H1 (cell line): ENCODE data around the gene NOG. TPM values are rescaled to one million over a fixed set of nuclear protein-coding genes. Genes with fewer than 3 reads are reported as not detected.

ENCODE experiments used
- CTCF ChIA-PET: fragments of 300-600 bp; sonication (Branson Sonifier 250); formaldehyde crosslinking; loops from one replicate; lab custom pipeline; 2021; ENCODE audit not compliant: partially characterized antibody; lab: Charles Lee
- POLR2A ChIA-PET: fragments of 300-600 bp; sonication (Branson Sonifier 250); formaldehyde crosslinking; loops from one replicate; lab custom pipeline; 2021; ENCODE audit warnings: inconsistent platforms; ENCODE audit not compliant: partially characterized antibody; lab: Charles Lee
- DNase-seq, 2 experiments: peaks; one replicate each; pipeline versions ENCODE4 v3.0.0 to v3.0.0-alpha.2; 2010 to 2022; ENCODE audit warnings: low spot score in 2 of 2, low read depth in 1 of 2, mixed read lengths in 1 of 2
- FAIRE-seq: peaks from 2 replicates; lab custom pipeline; 2011; peaks lifted over from hg19 to GRCh38; lab: Jason Lieb, UNC
- H2AFZ ChIP-seq: 2 replicates; pipeline ENCODE4 v1.8.1; 2012; ENCODE audit warnings: low read length, inconsistent platforms
- H2AK5ac ChIP-seq: 2 replicates; pipeline ENCODE4 v1.6.1; 2013; ENCODE audit warnings: low read depth, low read length
- H2BK120ac ChIP-seq: replicated peaks from 2 replicates; pipeline ENCODE3; 2013; ENCODE audit warnings: low read depth, low read length, inconsistent platforms
- H2BK12ac ChIP-seq: 2 replicates; pipeline ENCODE4 v1.6.1; 2013; ENCODE audit warnings: low read depth, low read length
- H2BK15ac ChIP-seq: 2 replicates; pipeline ENCODE4 v1.6.1; 2013; ENCODE audit warnings: low read length
- H2BK20ac ChIP-seq: 2 replicates; pipeline ENCODE4 v1.6.1; 2013; ENCODE audit warnings: low read length
- H2BK5ac ChIP-seq: 2 replicates; pipeline ENCODE4 v1.6.1; 2013; ENCODE audit warnings: low read depth, low read length
- H3K14ac ChIP-seq: 2 replicates; pipeline ENCODE4 v1.6.1; 2013; ENCODE audit warnings: inconsistent platforms; ENCODE audit not compliant: insufficient read length
- H3K18ac ChIP-seq: 2 replicates; pipeline ENCODE4 v1.6.1; 2013; ENCODE audit warnings: low read length; ENCODE audit errors: extremely low read depth
- H3K23ac ChIP-seq: 2 replicates; pipeline ENCODE4 v1.6.1; 2013; ENCODE audit warnings: inconsistent platforms; ENCODE audit not compliant: insufficient read length
- H3K23me2 ChIP-seq: 2 replicates; pipeline ENCODE4 v1.6.1; 2013; ENCODE audit warnings: low read depth, low read length
- H3K27ac ChIP-seq: 2 replicates; pipeline ENCODE4 v1.6.1; 2011; ENCODE audit warnings: low read depth, low read length, inconsistent platforms
- H3K27me3 ChIP-seq, 4 experiments: replicated peaks in 1 of 4; 1 replicate in 1 of 4; 2 replicates in 3 of 4; pipeline versions ENCODE4 v1.6.1 to v1.8.1; 2011 to 2013; ENCODE audit warnings: low read length in 3 of 4, mild to moderate bottlenecking in 3 of 4, inconsistent platforms in 2 of 4, mixed read lengths in 2 of 4, moderate library complexity in 1 of 4; ENCODE audit not compliant: control insufficient read depth in 3 of 4, insufficient read depth in 3 of 4; ENCODE audit errors: extremely low read depth in 1 of 4
- H3K36me3 ChIP-seq, 4 experiments: 2 replicates each; pipeline versions ENCODE4 v1.6.1 to v1.8.1; 2011 to 2013; ENCODE audit warnings: mild to moderate bottlenecking in 4 of 4, low read length in 3 of 4, moderate library complexity in 2 of 4, control low read depth in 1 of 4, inconsistent platforms in 1 of 4; ENCODE audit not compliant: insufficient read depth in 4 of 4, control insufficient read depth in 2 of 4
- H3K4ac ChIP-seq: replicated peaks from 2 replicates; pipeline ENCODE3; 2013; ENCODE audit warnings: low read length, low read depth, mixed read lengths, inconsistent platforms; ENCODE audit not compliant: insufficient read length
- H3K4me1 ChIP-seq, 4 experiments: replicated peaks in 1 of 4; 1 replicate in 1 of 4; 2 replicates in 3 of 4; pipeline versions ENCODE4 v1.6.1 to v1.8.1; 2011 to 2013; ENCODE audit warnings: low read length in 3 of 4, inconsistent platforms in 2 of 4, mixed read lengths in 1 of 4; ENCODE audit not compliant: insufficient read depth in 4 of 4, control insufficient read depth in 3 of 4
- H3K4me2 ChIP-seq, 2 experiments: 2 replicates each; pipeline versions ENCODE4 v1.6.1 to v1.8.1; 2011 to 2013; ENCODE audit warnings: low read depth in 2 of 2, low read length in 2 of 2, control low read depth in 1 of 2, inconsistent platforms in 1 of 2, mild to moderate bottlenecking in 1 of 2; ENCODE audit not compliant: insufficient read depth in 1 of 2
- H3K4me3 ChIP-seq, 4 experiments: fragments of 200-600, 300-600 bp in 1 of 4; sonication (generic), shearing (Covaris generic), sonication (Bioruptor Twin) in 1 of 4; 2 replicates each; pipeline versions ENCODE4 v1.5.1 to v1.8.1; 2011 to 2016; ENCODE audit warnings: low read length in 4 of 4, low read depth in 3 of 4, control low read depth in 2 of 4, inconsistent platforms in 2 of 4, mild to moderate bottlenecking in 2 of 4, mixed read lengths in 1 of 4, moderate library complexity in 1 of 4; ENCODE audit not compliant: insufficient read depth in 2 of 4; ENCODE audit errors: extremely low read depth in 1 of 4
- H3K56ac ChIP-seq: replicated peaks from 2 replicates; pipeline ENCODE3; 2013; ENCODE audit warnings: low read depth, mild to moderate bottlenecking, mixed read lengths, low read length, inconsistent platforms; ENCODE audit not compliant: insufficient read length
- H3K79me1 ChIP-seq: 2 replicates; pipeline ENCODE4 v1.6.1; 2013; ENCODE audit warnings: low read depth, low read length, control low read depth
- H3K79me2 ChIP-seq, 2 experiments: 2 replicates each; pipeline versions ENCODE4 v1.6.1 to v1.8.1; 2012 to 2013; ENCODE audit warnings: low read length in 2 of 2, mild to moderate bottlenecking in 2 of 2, inconsistent platforms in 1 of 2; ENCODE audit not compliant: insufficient read depth in 2 of 2, control insufficient read depth in 1 of 2
- H3K9ac ChIP-seq, 4 experiments: replicated peaks in 1 of 4; 1 replicate in 1 of 4; 2 replicates in 3 of 4; pipeline versions ENCODE4 v1.6.1 to v1.8.1; 2011 to 2013; ENCODE audit warnings: low read depth in 3 of 4, low read length in 3 of 4, control low read depth in 2 of 4, mild to moderate bottlenecking in 2 of 4, moderate library complexity in 2 of 4, inconsistent platforms in 1 of 4; ENCODE audit errors: extremely low read depth in 1 of 4
- H3K9me3 ChIP-seq, 2 experiments: 2 replicates each; pipeline versions ENCODE4 v1.6.1 to v1.8.1; 2012 to 2013; ENCODE audit warnings: mild to moderate bottlenecking in 2 of 2, moderate library complexity in 2 of 2, control low read depth in 1 of 2, inconsistent platforms in 1 of 2, low read depth in 1 of 2, low read length in 1 of 2, mixed read lengths in 1 of 2; ENCODE audit not compliant: insufficient read depth in 2 of 2
- H4K20me1 ChIP-seq, 2 experiments: replicated peaks in 1 of 2; 2 replicates each; pipeline versions ENCODE3 to v1.8.1; 2011 to 2013; ENCODE audit warnings: inconsistent platforms in 2 of 2, low read length in 2 of 2, mild to moderate bottlenecking in 1 of 2; ENCODE audit not compliant: insufficient read depth in 2 of 2, control insufficient read depth in 1 of 2
- H4K5ac ChIP-seq: 2 replicates; pipeline ENCODE4 v1.6.1; 2013; ENCODE audit warnings: low read length, low read depth, mixed read lengths, inconsistent platforms; ENCODE audit not compliant: insufficient read length
- H4K8ac ChIP-seq: 2 replicates; pipeline ENCODE4 v1.8.0; 2013; ENCODE audit warnings: mild to moderate bottlenecking, moderate library complexity, low read length, inconsistent platforms; ENCODE audit not compliant: insufficient read depth; ENCODE audit errors: extremely low read depth
- H4K91ac ChIP-seq: replicated peaks from 2 replicates; pipeline ENCODE3; 2013; ENCODE audit warnings: low read length, mixed read lengths, inconsistent platforms; ENCODE audit not compliant: insufficient read length
- BRCA1 ChIP-seq: IDR thresholded peaks from 2 replicates; pipeline ENCODE4 v1.6.1; 2012; ENCODE audit warnings: low read depth, low read length, improper control_type of control experiment
- YY1 ChIP-seq: IDR thresholded peaks from 2 replicates; pipeline ENCODE4 v1.6.1; 2011; ENCODE audit warnings: low read depth, mild to moderate bottlenecking, low read length
- WGBS, 2 experiments: shearing (Covaris generic) in 1 of 2; methylation state at CpG; one replicate each; pipeline versions ENCODE4 v1.1.6 to v1.1.7; 2013 to 2015; ENCODE audit warnings: low lambda C conversion rate in 2 of 2, mixed read lengths in 2 of 2, inconsistent platforms in 1 of 2, low coverage in 1 of 2, missing lambda C conversion rate in 1 of 2; ENCODE audit not compliant: insufficient replicate concordance in 2 of 2, insufficient coverage in 1 of 2, insufficient read length in 1 of 2; ENCODE audit errors: extremely low coverage in 1 of 2, missing lambda C conversion rate in 1 of 2; 5-methylcytosine and 5-hydroxymethylcytosine counted together
- polyA plus RNA-seq, 7 experiments: library from polyadenylated mRNA; depleted of rRNA in 3 of 7; stranded (reverse) in 5 of 7; unstranded in 2 of 7; fragments of >200 nt in 5 of 7; fragments of 200-250 nt in 2 of 7; gene quantifications; 1 replicate in 5 of 7; 2 replicates in 1 of 7; 4 replicates in 1 of 7; pipeline versions ENCODE4 v1.2.1 to v1.2.3, GENCODE V29; 2011 to 2013; ENCODE audit warnings: missing spikeins in 2 of 7, mixed read lengths in 2 of 7
- total RNA-seq: library from RNA; stranded (reverse); fragmentation: NEBNext Ultra II Directional; extraction: Animal tissue kit (Norgen Biotek cat#: 25700); gene quantifications from 2 replicates; pipeline ENCODE4 v1.2.1, GENCODE V29; 2021

Gene NOG
- total and polyA plus RNA-seq, 2 of the 8 experiments (the other 6 are each of a cell fraction or from before 2014, with no cell fraction given): 0.35 TPM

- Histone ChIP-seq H2BK12ac (no peak overlapping the region), H3K27me3 (no peaks in the 10 kb centered on the region), H3K4me3 (no peak overlapping the region)
These were observed 35.4 kb upstream of the NOG start for GRCh38 chr17:56558088-56558487.

More at GRCh38 chr17:56558088-56558487, 35.4 kb upstream of the NOG start:
- H2BK20ac ChIP-seq: no peak overlapping the region
- no peak overlapping the region for H2BK15ac ChIP-seq
- ChIA-PET POLR2A (no interaction called here), CTCF (interaction anchor here (1.1 kb wide), 1 partner anchor 166 kb away, joined by 3 read pairs; no protein-coding TSS in a partner anchor)
- no peak overlapping the region for H2AFZ ChIP-seq
- no peak overlapping the region for H3K4ac ChIP-seq
- no peak overlapping the region for H4K91ac ChIP-seq
- DNase-seq: no peak
- H3K36me3 ChIP-seq: no peaks in the 10 kb centered on the region
- H3K56ac ChIP-seq: no peak overlapping the region
- H3K9ac ChIP-seq: no peak overlapping the region
- 0 out of 7 replicates have a peak, but pooled peaks cover 0 to 2% (median 0%) of the 10 kb centered on the region in 4 experiments for H3K4me1 ChIP-seq
- no peak overlapping the region for H3K14ac ChIP-seq
- WGBS, 2 experiments: 95% methylated on average over 7 of the region's 7 CpGs; no CpG with 5 or more reads in 1 of the 2 experiments
- H3K23me2 ChIP-seq: no peaks in the 10 kb centered on the region
- no peak overlapping the region for H2BK5ac ChIP-seq
- FAIRE-seq: no peak
- H4K20me1 ChIP-seq: no peaks in the 10 kb centered on the region
- H3K79me1 ChIP-seq: no peaks in the 10 kb centered on the region
- no peak overlapping the region for H2BK120ac ChIP-seq
- no peak overlapping the region for H3K27ac ChIP-seq
- no peak for TF ChIP-seq YY1
- no peak for TF ChIP-seq BRCA1
- TF ChIP-seq, all 59 proteins: peak for 0
- Histone ChIP-seq H2AK5ac (no peak overlapping the region), H3K18ac (no peak overlapping the region), H3K79me2 (no peaks in the 10 kb centered on the region), H4K5ac (no peak overlapping the region), H4K8ac (no peak overlapping the region), H3K4me2 (no peak overlapping the region), H3K23ac (no peak overlapping the region), H3K9me3 (0 out of 4 replicates have a peak, but pooled peaks cover 0 to 2% of the 10 kb centered on the region in 2 experiments)
